Coronary artery (tissue), 2 donors: ENCODE measurements around the gene TEAD1.

Experiments
- DNase-seq: peaks from one replicate; pipeline ENCODE4 v3.0.0-alpha.2; 2017; ENCODE audit warnings: low spot score
- H3K27ac ChIP-seq, 2 donors: fragments of 200-600 bp; sonication (generic); one replicate each; pipeline ENCODE4 v1.5.1; 2016 to 2019
- H3K4me3 ChIP-seq: fragments of 200-600 bp; sonication (generic); 2 replicates; pipeline ENCODE4 v1.5.1; 2016; ENCODE audit warnings: mild to moderate bottlenecking, moderate library complexity
- TF ChIP-seq, protein P1 (sequence below): fragments of 200-600 bp; sonication (generic); IDR thresholded peaks from one replicate; pipeline ENCODE4 v1.5.1; 2019; ENCODE audit warnings: antibody characterized with exemption

The TEAD1 gene

DNA sequence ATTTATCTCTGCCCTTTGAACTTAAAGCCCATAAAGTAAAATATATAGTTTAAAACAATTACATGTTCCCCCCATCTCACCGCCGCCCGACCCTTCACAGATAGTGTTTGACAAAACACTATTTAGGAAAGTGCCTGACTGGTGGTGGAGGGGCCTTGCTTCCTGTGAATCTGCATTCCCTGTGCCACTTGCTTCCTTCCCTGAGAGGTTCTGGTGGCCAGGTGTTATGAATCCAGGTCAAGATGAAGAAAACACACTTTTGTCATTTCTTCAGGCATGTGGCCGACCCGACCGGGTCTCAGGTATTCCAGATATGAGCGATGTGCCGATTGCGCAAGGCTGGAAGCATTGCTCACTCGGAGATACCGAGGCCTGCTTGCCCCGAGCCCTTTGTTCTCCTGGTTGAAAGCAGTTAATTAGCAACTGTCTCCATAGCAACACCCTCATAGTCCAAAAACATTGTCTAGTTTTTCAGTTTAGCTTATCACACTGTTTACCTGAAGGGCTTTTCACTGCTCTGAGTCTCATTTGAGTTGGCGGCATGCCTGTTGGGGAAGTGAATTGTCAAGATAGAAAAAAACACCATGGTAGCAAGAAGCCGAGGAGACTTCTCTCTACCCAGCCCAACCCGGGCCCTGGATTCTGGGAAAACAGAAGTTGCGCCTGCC, 128.3 kb downstream of the TEAD1 start:
- no peak for DNase-seq
- Histone ChIP-seq H3K4me3 (no peak overlapping the region), H3K27ac (no peak overlapping the region)
- TF ChIP-seq, protein P1, sequence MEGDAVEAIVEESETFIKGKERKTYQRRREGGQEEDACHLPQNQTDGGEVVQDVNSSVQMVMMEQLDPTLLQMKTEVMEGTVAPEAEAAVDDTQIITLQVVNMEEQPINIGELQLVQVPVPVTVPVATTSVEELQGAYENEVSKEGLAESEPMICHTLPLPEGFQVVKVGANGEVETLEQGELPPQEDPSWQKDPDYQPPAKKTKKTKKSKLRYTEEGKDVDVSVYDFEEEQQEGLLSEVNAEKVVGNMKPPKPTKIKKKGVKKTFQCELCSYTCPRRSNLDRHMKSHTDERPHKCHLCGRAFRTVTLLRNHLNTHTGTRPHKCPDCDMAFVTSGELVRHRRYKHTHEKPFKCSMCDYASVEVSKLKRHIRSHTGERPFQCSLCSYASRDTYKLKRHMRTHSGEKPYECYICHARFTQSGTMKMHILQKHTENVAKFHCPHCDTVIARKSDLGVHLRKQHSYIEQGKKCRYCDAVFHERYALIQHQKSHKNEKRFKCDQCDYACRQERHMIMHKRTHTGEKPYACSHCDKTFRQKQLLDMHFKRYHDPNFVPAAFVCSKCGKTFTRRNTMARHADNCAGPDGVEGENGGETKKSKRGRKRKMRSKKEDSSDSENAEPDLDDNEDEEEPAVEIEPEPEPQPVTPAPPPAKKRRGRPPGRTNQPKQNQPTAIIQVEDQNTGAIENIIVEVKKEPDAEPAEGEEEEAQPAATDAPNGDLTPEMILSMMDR: no peak

DNA sequence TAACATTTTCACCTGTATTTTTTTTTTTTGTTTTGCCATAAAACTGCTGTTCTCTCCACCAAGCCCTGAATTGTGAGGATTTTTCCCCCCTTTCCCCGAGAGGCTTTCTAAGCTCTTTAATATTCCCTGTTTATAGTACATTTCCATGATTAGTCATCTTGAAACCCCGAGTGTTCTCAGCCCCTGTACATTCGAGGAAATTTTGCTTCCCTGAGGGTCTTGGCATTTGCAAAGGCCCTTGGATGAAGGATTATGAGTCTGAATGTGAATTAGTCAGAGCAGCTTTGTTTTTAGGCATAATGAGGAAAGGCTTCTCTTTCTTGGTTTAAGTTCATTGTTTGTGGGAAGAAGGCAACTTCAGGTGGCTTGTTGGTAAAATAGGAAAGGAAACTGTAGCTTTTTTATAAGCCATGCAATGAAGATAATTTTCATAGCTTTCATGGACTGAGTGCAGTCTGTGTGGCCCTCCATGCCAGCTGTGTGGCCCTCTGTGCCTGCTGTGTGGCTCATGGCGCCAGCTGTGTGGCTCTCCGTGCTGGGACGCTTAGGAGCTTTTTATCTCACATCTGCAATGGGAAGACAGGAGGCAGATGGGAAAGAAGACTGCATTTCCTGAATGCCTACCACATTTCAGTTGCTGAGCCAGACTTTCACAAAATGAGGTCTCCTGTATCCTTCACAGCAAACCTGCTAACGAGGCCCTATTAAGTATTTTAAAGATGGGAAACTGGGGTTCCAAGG, 129.0 kb downstream of the TEAD1 start:
- no peak overlapping the region for H3K4me3 ChIP-seq
- DNase-seq: no peak
- TF ChIP-seq, protein P1: no peak
- no peak overlapping the region for H3K27ac ChIP-seq

DNA sequence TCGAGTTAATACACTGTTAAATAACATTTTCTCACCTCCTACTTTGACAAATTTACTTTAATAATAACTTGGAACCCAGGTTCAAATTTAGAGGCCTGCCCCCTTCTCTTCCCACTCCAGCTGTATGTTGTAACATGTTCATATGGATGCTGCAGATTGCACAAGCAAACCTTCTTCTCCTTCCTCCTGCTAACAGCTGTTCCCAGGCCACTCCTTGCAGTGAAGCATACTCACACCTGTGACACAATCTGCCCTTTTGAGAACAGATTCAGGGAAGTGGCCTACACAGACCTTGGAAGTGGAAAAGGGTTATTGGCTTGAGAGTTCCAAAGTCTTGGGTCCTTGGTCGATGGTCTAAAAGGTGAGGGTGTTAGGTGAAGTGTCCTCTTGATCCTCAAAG, 131.9 kb downstream of the TEAD1 start:
- no peak overlapping the region for H3K27ac ChIP-seq

DNA sequence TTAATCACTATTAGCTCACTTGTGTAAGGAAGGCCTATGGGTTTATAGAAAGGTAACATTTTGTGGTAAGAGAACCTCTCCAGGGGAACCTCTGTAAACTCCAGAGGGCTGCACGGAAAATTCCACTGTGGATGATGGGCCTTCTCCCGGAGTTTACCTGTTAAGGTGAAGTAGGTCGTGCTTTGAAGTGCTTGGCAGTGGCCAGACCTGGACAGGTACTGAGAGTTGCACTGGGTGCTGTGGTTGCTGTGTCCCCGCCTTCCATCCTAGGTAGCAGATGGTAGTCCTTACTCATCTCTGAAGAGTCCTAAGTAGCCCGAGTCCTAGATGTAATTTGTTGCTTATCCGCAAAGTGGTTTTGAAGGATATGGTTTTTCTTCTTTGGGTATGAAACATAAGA, 133.4 kb downstream of the TEAD1 start:
- TF ChIP-seq, protein P1: no peak
- Histone ChIP-seq H3K4me3 (no peak overlapping the region), H3K27ac (no peak overlapping the region)
- no peak for DNase-seq

More for the DNA sequence above, 131.9 kb downstream of the TEAD1 start:
- no peak for DNase-seq
- H3K4me3 ChIP-seq: no peak overlapping the region
- TF ChIP-seq, protein P1: no peak

DNA sequence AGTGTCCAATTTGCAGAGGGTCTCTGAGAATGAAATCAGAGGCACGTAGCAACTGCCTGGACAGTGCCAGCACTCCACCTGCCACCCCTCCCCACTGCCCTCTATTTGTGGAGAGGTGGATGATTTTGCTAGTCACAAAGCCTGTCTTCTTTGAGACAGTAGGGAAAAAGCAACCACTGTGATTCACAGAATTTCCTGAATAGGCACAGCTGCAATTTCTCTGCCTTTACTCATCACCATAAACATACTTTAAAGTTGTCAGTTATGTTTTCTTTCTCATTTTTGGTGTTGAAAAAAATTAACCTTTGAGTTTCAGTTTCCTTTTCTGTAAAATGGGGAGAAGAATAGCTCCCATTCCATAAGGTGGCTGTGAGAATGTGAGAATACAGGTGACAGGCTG, 134.3 kb downstream of the TEAD1 start:
- Histone ChIP-seq H3K4me3 (no peak overlapping the region), H3K27ac (no peak overlapping the region)
- TF ChIP-seq, protein P1: no peak
- DNase-seq: no peak

DNA sequence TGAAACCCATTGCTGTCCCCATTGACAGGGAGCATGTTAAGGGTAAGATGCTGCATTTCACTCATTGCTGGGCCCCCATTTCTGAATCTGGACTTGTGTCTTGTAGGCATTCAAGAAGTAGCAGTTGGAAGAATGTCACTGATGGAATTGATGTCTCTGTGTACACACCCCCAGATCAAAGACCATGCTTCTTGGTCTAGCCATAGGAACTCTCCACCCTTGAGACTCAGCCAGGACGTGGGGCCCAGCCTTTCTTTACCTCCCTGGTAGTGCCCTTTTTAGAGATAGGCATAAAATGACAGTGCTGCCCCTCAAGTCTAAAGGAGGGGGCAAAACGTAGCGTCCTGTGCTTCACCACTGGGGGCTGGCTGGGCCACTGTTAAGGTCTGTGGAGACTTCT, 135.1 kb downstream of the TEAD1 start:
- H3K4me3 ChIP-seq: no peak overlapping the region
- TF ChIP-seq, protein P1: no peak
- H3K27ac ChIP-seq: no peak overlapping the region

More for the DNA sequence above, 135.1 kb downstream of the TEAD1 start:
- no peak for DNase-seq
